H1 (cell line): Measurements from ENCODE around the gene NRXN2. TPM values are rescaled to one million over a fixed set of nuclear protein-coding genes. Genes with fewer than 3 reads are reported as not detected.

Experiments used
- CTCF ChIA-PET: fragments of 300-600 bp; sonication (Branson Sonifier 250); formaldehyde crosslinking; loops from one replicate; lab custom pipeline; 2021; ENCODE audit not compliant: partially characterized antibody; lab: Charles Lee
- POLR2A ChIA-PET: fragments of 300-600 bp; sonication (Branson Sonifier 250); formaldehyde crosslinking; loops from one replicate; lab custom pipeline; 2021; ENCODE audit warnings: inconsistent platforms; ENCODE audit not compliant: partially characterized antibody; lab: Charles Lee
- DNase-seq, 2 experiments: peaks; one replicate each; pipeline versions ENCODE4 v3.0.0 to v3.0.0-alpha.2; 2010 to 2022; ENCODE audit warnings: low spot score in 2 of 2, low read depth in 1 of 2, mixed read lengths in 1 of 2
- FAIRE-seq: peaks from 2 replicates; lab custom pipeline; 2011; peaks lifted over from hg19 to GRCh38; lab: Jason Lieb, UNC
- H2AFZ ChIP-seq: 2 replicates; pipeline ENCODE4 v1.8.1; 2012; ENCODE audit warnings: low read length, inconsistent platforms
- H2AK5ac ChIP-seq: 2 replicates; pipeline ENCODE4 v1.6.1; 2013; ENCODE audit warnings: low read depth, low read length
- H2BK120ac ChIP-seq: replicated peaks from 2 replicates; pipeline ENCODE3; 2013; ENCODE audit warnings: low read depth, low read length, inconsistent platforms
- H2BK12ac ChIP-seq: 2 replicates; pipeline ENCODE4 v1.6.1; 2013; ENCODE audit warnings: low read depth, low read length
- H2BK15ac ChIP-seq: 2 replicates; pipeline ENCODE4 v1.6.1; 2013; ENCODE audit warnings: low read length
- H2BK20ac ChIP-seq: 2 replicates; pipeline ENCODE4 v1.6.1; 2013; ENCODE audit warnings: low read length
- H2BK5ac ChIP-seq: 2 replicates; pipeline ENCODE4 v1.6.1; 2013; ENCODE audit warnings: low read depth, low read length
- H3K14ac ChIP-seq: 2 replicates; pipeline ENCODE4 v1.6.1; 2013; ENCODE audit warnings: inconsistent platforms; ENCODE audit not compliant: insufficient read length
- H3K18ac ChIP-seq: 2 replicates; pipeline ENCODE4 v1.6.1; 2013; ENCODE audit warnings: low read length; ENCODE audit errors: extremely low read depth
- H3K23ac ChIP-seq: 2 replicates; pipeline ENCODE4 v1.6.1; 2013; ENCODE audit warnings: inconsistent platforms; ENCODE audit not compliant: insufficient read length
- H3K23me2 ChIP-seq: 2 replicates; pipeline ENCODE4 v1.6.1; 2013; ENCODE audit warnings: low read depth, low read length
- H3K27ac ChIP-seq: 2 replicates; pipeline ENCODE4 v1.6.1; 2011; ENCODE audit warnings: low read depth, low read length, inconsistent platforms
- H3K27me3 ChIP-seq, 4 experiments: replicated peaks in 1 of 4; 1 replicate in 1 of 4; 2 replicates in 3 of 4; pipeline versions ENCODE4 v1.6.1 to v1.8.1; 2011 to 2013; ENCODE audit warnings: low read length in 3 of 4, mild to moderate bottlenecking in 3 of 4, inconsistent platforms in 2 of 4, mixed read lengths in 2 of 4, moderate library complexity in 1 of 4; ENCODE audit not compliant: control insufficient read depth in 3 of 4, insufficient read depth in 3 of 4; ENCODE audit errors: extremely low read depth in 1 of 4
- H3K36me3 ChIP-seq, 4 experiments: 2 replicates each; pipeline versions ENCODE4 v1.6.1 to v1.8.1; 2011 to 2013; ENCODE audit warnings: mild to moderate bottlenecking in 4 of 4, low read length in 3 of 4, moderate library complexity in 2 of 4, control low read depth in 1 of 4, inconsistent platforms in 1 of 4; ENCODE audit not compliant: insufficient read depth in 4 of 4, control insufficient read depth in 2 of 4
- H3K4ac ChIP-seq: replicated peaks from 2 replicates; pipeline ENCODE3; 2013; ENCODE audit warnings: low read length, low read depth, mixed read lengths, inconsistent platforms; ENCODE audit not compliant: insufficient read length
- H3K4me1 ChIP-seq, 4 experiments: replicated peaks in 1 of 4; 1 replicate in 1 of 4; 2 replicates in 3 of 4; pipeline versions ENCODE4 v1.6.1 to v1.8.1; 2011 to 2013; ENCODE audit warnings: low read length in 3 of 4, inconsistent platforms in 2 of 4, mixed read lengths in 1 of 4; ENCODE audit not compliant: insufficient read depth in 4 of 4, control insufficient read depth in 3 of 4
- H3K4me2 ChIP-seq, 2 experiments: 2 replicates each; pipeline versions ENCODE4 v1.6.1 to v1.8.1; 2011 to 2013; ENCODE audit warnings: low read depth in 2 of 2, low read length in 2 of 2, control low read depth in 1 of 2, inconsistent platforms in 1 of 2, mild to moderate bottlenecking in 1 of 2; ENCODE audit not compliant: insufficient read depth in 1 of 2
- H3K4me3 ChIP-seq, 4 experiments: fragments of 200-600, 300-600 bp in 1 of 4; sonication (generic), shearing (Covaris generic), sonication (Bioruptor Twin) in 1 of 4; 2 replicates each; pipeline versions ENCODE4 v1.5.1 to v1.8.1; 2011 to 2016; ENCODE audit warnings: low read length in 4 of 4, low read depth in 3 of 4, control low read depth in 2 of 4, inconsistent platforms in 2 of 4, mild to moderate bottlenecking in 2 of 4, mixed read lengths in 1 of 4, moderate library complexity in 1 of 4; ENCODE audit not compliant: insufficient read depth in 2 of 4; ENCODE audit errors: extremely low read depth in 1 of 4
- H3K56ac ChIP-seq: replicated peaks from 2 replicates; pipeline ENCODE3; 2013; ENCODE audit warnings: low read depth, mild to moderate bottlenecking, mixed read lengths, low read length, inconsistent platforms; ENCODE audit not compliant: insufficient read length
- H3K79me1 ChIP-seq: 2 replicates; pipeline ENCODE4 v1.6.1; 2013; ENCODE audit warnings: low read depth, low read length, control low read depth
- H3K79me2 ChIP-seq, 2 experiments: 2 replicates each; pipeline versions ENCODE4 v1.6.1 to v1.8.1; 2012 to 2013; ENCODE audit warnings: low read length in 2 of 2, mild to moderate bottlenecking in 2 of 2, inconsistent platforms in 1 of 2; ENCODE audit not compliant: insufficient read depth in 2 of 2, control insufficient read depth in 1 of 2
- H3K9ac ChIP-seq, 4 experiments: replicated peaks in 1 of 4; 1 replicate in 1 of 4; 2 replicates in 3 of 4; pipeline versions ENCODE4 v1.6.1 to v1.8.1; 2011 to 2013; ENCODE audit warnings: low read depth in 3 of 4, low read length in 3 of 4, control low read depth in 2 of 4, mild to moderate bottlenecking in 2 of 4, moderate library complexity in 2 of 4, inconsistent platforms in 1 of 4; ENCODE audit errors: extremely low read depth in 1 of 4
- H3K9me3 ChIP-seq, 2 experiments: 2 replicates each; pipeline versions ENCODE4 v1.6.1 to v1.8.1; 2012 to 2013; ENCODE audit warnings: mild to moderate bottlenecking in 2 of 2, moderate library complexity in 2 of 2, control low read depth in 1 of 2, inconsistent platforms in 1 of 2, low read depth in 1 of 2, low read length in 1 of 2, mixed read lengths in 1 of 2; ENCODE audit not compliant: insufficient read depth in 2 of 2
- H4K20me1 ChIP-seq, 2 experiments: replicated peaks in 1 of 2; 2 replicates each; pipeline versions ENCODE3 to v1.8.1; 2011 to 2013; ENCODE audit warnings: inconsistent platforms in 2 of 2, low read length in 2 of 2, mild to moderate bottlenecking in 1 of 2; ENCODE audit not compliant: insufficient read depth in 2 of 2, control insufficient read depth in 1 of 2
- H4K5ac ChIP-seq: 2 replicates; pipeline ENCODE4 v1.6.1; 2013; ENCODE audit warnings: low read length, low read depth, mixed read lengths, inconsistent platforms; ENCODE audit not compliant: insufficient read length
- H4K8ac ChIP-seq: 2 replicates; pipeline ENCODE4 v1.8.0; 2013; ENCODE audit warnings: mild to moderate bottlenecking, moderate library complexity, low read length, inconsistent platforms; ENCODE audit not compliant: insufficient read depth; ENCODE audit errors: extremely low read depth
- H4K91ac ChIP-seq: replicated peaks from 2 replicates; pipeline ENCODE3; 2013; ENCODE audit warnings: low read length, mixed read lengths, inconsistent platforms; ENCODE audit not compliant: insufficient read length
- RBBP5 ChIP-seq: IDR thresholded peaks from 2 replicates; pipeline ENCODE4 v1.7.1; 2012; ENCODE audit warnings: low read depth, mild to moderate bottlenecking, inconsistent platforms, low read length, moderate library complexity, borderline replicate concordance
- TCF12 ChIP-seq: IDR thresholded peaks from 2 replicates; pipeline ENCODE4 v1.6.1; 2011; ENCODE audit warnings: low read depth, mild to moderate bottlenecking, low read length
- WGBS, 2 experiments: shearing (Covaris generic) in 1 of 2; methylation state at CpG; one replicate each; pipeline versions ENCODE4 v1.1.6 to v1.1.7; 2013 to 2015; ENCODE audit warnings: low lambda C conversion rate in 2 of 2, mixed read lengths in 2 of 2, inconsistent platforms in 1 of 2, low coverage in 1 of 2, missing lambda C conversion rate in 1 of 2; ENCODE audit not compliant: insufficient replicate concordance in 2 of 2, insufficient coverage in 1 of 2, insufficient read length in 1 of 2; ENCODE audit errors: extremely low coverage in 1 of 2, missing lambda C conversion rate in 1 of 2; 5-methylcytosine and 5-hydroxymethylcytosine counted together
- polyA plus RNA-seq, 7 experiments: library from polyadenylated mRNA; depleted of rRNA in 3 of 7; stranded (reverse) in 5 of 7; unstranded in 2 of 7; fragments of >200 nt in 5 of 7; fragments of 200-250 nt in 2 of 7; gene quantifications; 1 replicate in 5 of 7; 2 replicates in 1 of 7; 4 replicates in 1 of 7; pipeline versions ENCODE4 v1.2.1 to v1.2.3, GENCODE V29; 2011 to 2013; ENCODE audit warnings: missing spikeins in 2 of 7, mixed read lengths in 2 of 7
- total RNA-seq: library from RNA; stranded (reverse); fragmentation: NEBNext Ultra II Directional; extraction: Animal tissue kit (Norgen Biotek cat#: 25700); gene quantifications from 2 replicates; pipeline ENCODE4 v1.2.1, GENCODE V29; 2021

The NRXN2 gene
- total and polyA plus RNA-seq, 2 of the 8 experiments (the other 6 are each of a cell fraction or from before 2014, with no cell fraction given) = 1.3 to 11.5 TPM

GRCh38 chr11:64759131-64759721 is 36.2 kb upstream of the NRXN2 start:
- no peak overlapping the region for H3K56ac ChIP-seq
- H2BK5ac ChIP-seq = peak overlapping the region; percentile 17; the same call in 1 of the 2 replicates
- H3K4me3 ChIP-seq = peak overlapping the region in 3 of 4 experiments; percentile 3 to 32 (median 23); a peak in 5 of 8 replicates
- H2BK120ac ChIP-seq = no peak overlapping the region
- no peak overlapping the region for H3K23ac ChIP-seq
- no peak overlapping the region for H3K14ac ChIP-seq
- TF ChIP-seq TCF12 (no peak), RBBP5 (0 out of 2 replicates have a peak, but pooled peaks have one; percentile 10)
- peaks cover 0 to 1% of the 10 kb centered on the region in 2 experiments for H4K20me1 ChIP-seq
- H3K36me3 ChIP-seq = peaks cover 0 to 7% (median 2%) of the 10 kb centered on the region in 4 experiments; a peak in 3 of 8 replicates
- H4K91ac ChIP-seq = no peak overlapping the region
- H3K27me3 ChIP-seq = no peaks in the 10 kb centered on the region
- no peak for DNase-seq
- POLR2A ChIA-PET = interaction anchor here (0.6 to 42.9 kb wide), 6 partner anchors 7 to 404 kb away, joined by 3 to 1087 read pairs (median 4); partner anchors contain the start of genes PYGM, RASGRP2 and SF1
- WGBS, 2 experiments = 73% methylated on average over 20 of the region's 21 CpGs; no CpG with 5 or more reads in 1 of the 2 experiments
- peak overlapping the region; percentile 78; the same call in 1 of the 2 replicates for H2BK12ac ChIP-seq
- H3K9ac ChIP-seq = no peak overlapping the region
- no peaks in the 10 kb centered on the region for H3K9me3 ChIP-seq
- H3K79me1 ChIP-seq = no peaks in the 10 kb centered on the region
- peak overlapping the region; percentile 61 for H3K18ac ChIP-seq
- peak overlapping the region; percentile 32 to 57 for H3K4me2 ChIP-seq
- no peaks in the 10 kb centered on the region for H3K23me2 ChIP-seq
- H4K5ac ChIP-seq = peak overlapping the region; percentile 24
- peaks cover 18 to 55% (median 42%) of the 10 kb centered on the region in 4 experiments for H3K4me1 ChIP-seq
- H2AFZ ChIP-seq = no peak overlapping the region
- H2BK15ac ChIP-seq = no peak overlapping the region
- no peak overlapping the region for H3K4ac ChIP-seq
- no peak for FAIRE-seq
- H3K79me2 ChIP-seq = no peaks in the 10 kb centered on the region
- H4K8ac ChIP-seq = no peak overlapping the region
- CTCF ChIA-PET = interaction anchor here (0.5 to 23.6 kb wide), 12 partner anchors 9 to 1092 kb away, joined by 3 to 376 read pairs (median 3); partner anchors contain the start of gene RASGRP2
- H2BK20ac ChIP-seq = peak overlapping the region; percentile 13; the same call in 1 of the 2 replicates
- peak overlapping the region; percentile 59; the same call in 1 of the 2 replicates for H2AK5ac ChIP-seq
- H3K27ac ChIP-seq = no peak overlapping the region
